Breast epithelium (tissue), 4 donors: ENCODE data around the gene SLC25A44. TPM values are rescaled to one million over a fixed set of nuclear protein-coding genes. Genes with fewer than 3 reads are reported as not detected.

ENCODE experiments used
- DNase-seq, 2 donors: peaks; one replicate each; pipeline ENCODE4 v3.0.0-alpha.2; 2019; ENCODE audit warnings: low spot score in 2 of 2
- H3K27ac ChIP-seq, 2 donors: fragments of 200-600 bp; sonication (generic) in 1 of 2; one replicate each; pipeline ENCODE4 v1.5.1; 2016 to 2019; ENCODE audit warnings: mild to moderate bottlenecking in 1 of 2
- H3K27me3 ChIP-seq, 2 donors: fragments of 200-600 bp; sonication (generic) in 1 of 2; one replicate each; pipeline versions ENCODE4 v1.5.1 to v1.6.0; 2017 to 2019; ENCODE audit warnings: control low read depth in 1 of 2, mild to moderate bottlenecking in 1 of 2
- H3K36me3 ChIP-seq: fragments of 200-600 bp; one replicate; pipeline ENCODE4 v1.5.1; 2019
- H3K4me1 ChIP-seq, 2 donors: fragments of 200-600 bp; sonication (generic); one replicate each; pipeline ENCODE4 v1.5.1; 2016 to 2019; ENCODE audit warnings: control low read depth in 1 of 2
- H3K4me3 ChIP-seq, 3 donors: fragments of 200-600 bp; sonication (generic); 1 replicate in 2 of 3; 2 replicates in 1 of 3; pipeline ENCODE4 v1.5.1; 2016 to 2019; ENCODE audit warnings: mild to moderate bottlenecking in 3 of 3, moderate library complexity in 2 of 3
- H3K9me3 ChIP-seq, 2 donors: fragments of 200-600 bp; sonication (generic) in 1 of 2; one replicate each; pipeline ENCODE4 v1.5.1; 2016 to 2019; ENCODE audit warnings: control low read depth in 1 of 2
- POLR2A ChIP-seq: fragments of 450-650 bp; IDR thresholded peaks from one replicate; pipeline ENCODE4 v1.6.1; 2016; ENCODE audit warnings: antibody characterized with exemption, mild to moderate bottlenecking, moderate library complexity
- POLR2AphosphoS5 ChIP-seq, 3 donors: sonication (generic); formaldehyde crosslinking; IDR thresholded peaks; one replicate each; pipeline ENCODE4 v1.6.1; 2017; ENCODE audit warnings: antibody characterized with exemption in 3 of 3
- intact Hi-C: fragments of 100-400 bp; cut with DNase I; formaldehyde crosslinking; loops from one replicate; pipeline ENCODE4 v1.15.1; 2023; ENCODE audit warnings: low total_unique reads
- total RNA-seq, 3 donors: library from RNA; depleted of rRNA; stranded (reverse); fragments of >200 nt; gene quantifications; one replicate each; pipeline ENCODE4 v1.1.0, GENCODE V29; 2016
- TF ChIP-seq, protein P1 (sequence below), 3 donors: fragments of 450-650 bp; IDR thresholded peaks; one replicate each; pipeline ENCODE4 v1.5.1; 2016 to 2017; ENCODE audit warnings: antibody characterized with exemption in 3 of 3, mild to moderate bottlenecking in 3 of 3, moderate library complexity in 3 of 3

The SLC25A44 gene
- total RNA-seq, 3 donors from 2014 or later, result 10.7 to 23.7 (median 13.8) TPM

DNA sequence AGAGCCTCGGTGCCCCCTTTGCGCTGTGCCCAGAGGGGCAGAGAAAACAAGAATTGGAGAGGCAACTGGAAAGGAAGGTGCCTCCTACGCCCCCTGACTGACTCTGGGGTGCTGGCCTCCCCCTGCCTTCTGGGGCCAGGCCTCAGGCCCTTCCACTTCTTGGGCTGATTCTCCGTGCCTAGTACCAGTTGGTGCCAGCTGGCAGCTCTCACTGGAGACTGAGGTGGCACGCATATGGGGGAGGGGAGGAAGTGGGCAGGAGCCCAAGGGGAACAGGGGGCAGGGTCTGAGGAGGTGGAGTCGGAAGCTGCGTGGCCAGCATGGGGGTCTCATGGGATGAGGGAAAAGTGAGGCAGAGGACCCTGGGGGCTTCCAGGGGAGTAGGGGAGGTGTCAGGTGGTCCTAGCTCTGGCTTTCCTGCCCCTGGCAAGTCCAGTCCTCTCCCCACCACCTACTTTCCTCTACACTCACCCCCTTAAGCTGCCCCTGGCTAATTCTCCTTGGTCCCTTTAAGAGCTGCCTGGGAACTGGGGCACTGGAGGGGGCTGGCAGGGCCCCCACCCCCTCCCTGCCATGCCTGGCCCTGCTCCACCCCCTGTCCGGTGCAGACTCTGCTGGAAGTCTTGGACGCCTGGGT, 47.0 kb upstream of the SLC25A44 start:
- H3K27me3 ChIP-seq, result no peaks in the 10 kb centered on the region
- H3K27ac ChIP-seq, result no peak overlapping the region
- intact Hi-C loops, result no loop called here
- peaks cover 8 to 11% of the 10 kb centered on the region in 2 donors for H3K4me1 ChIP-seq
- DNase-seq, result no peak
- H3K36me3 ChIP-seq, result no peaks in the 10 kb centered on the region
- peak overlapping the region in 1 of 3 donors; percentile 8 for H3K4me3 ChIP-seq
- H3K9me3 ChIP-seq, result no peaks in the 10 kb centered on the region
- TF ChIP-seq, protein P1, sequence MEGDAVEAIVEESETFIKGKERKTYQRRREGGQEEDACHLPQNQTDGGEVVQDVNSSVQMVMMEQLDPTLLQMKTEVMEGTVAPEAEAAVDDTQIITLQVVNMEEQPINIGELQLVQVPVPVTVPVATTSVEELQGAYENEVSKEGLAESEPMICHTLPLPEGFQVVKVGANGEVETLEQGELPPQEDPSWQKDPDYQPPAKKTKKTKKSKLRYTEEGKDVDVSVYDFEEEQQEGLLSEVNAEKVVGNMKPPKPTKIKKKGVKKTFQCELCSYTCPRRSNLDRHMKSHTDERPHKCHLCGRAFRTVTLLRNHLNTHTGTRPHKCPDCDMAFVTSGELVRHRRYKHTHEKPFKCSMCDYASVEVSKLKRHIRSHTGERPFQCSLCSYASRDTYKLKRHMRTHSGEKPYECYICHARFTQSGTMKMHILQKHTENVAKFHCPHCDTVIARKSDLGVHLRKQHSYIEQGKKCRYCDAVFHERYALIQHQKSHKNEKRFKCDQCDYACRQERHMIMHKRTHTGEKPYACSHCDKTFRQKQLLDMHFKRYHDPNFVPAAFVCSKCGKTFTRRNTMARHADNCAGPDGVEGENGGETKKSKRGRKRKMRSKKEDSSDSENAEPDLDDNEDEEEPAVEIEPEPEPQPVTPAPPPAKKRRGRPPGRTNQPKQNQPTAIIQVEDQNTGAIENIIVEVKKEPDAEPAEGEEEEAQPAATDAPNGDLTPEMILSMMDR (IDR thresholded peaks at IDR 0.05), result no peak
- no peak for TF ChIP-seq POLR2A
- no peak for TF ChIP-seq POLR2AphosphoS5 (IDR thresholded peaks at IDR 0.05)

DNA sequence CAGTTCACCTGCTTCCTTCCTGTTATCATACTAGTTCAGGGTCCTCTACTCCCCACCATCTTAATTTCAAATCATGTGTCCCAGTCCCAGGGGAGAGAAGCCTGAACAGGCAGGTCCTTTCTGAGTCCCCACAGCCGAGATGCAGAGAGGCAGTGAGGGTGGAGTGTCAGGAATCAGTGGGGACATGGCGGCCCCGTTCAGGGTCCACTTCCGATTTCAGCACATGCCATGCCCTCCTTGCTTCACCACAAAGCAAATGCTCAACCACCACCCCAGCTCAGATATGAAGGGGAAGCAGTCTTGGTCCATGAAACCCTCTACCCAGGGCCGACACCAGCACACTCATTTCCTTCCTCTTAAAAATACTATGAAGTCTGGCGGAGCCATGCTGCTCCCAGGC, 45.7 kb upstream of the SLC25A44 start:
- no peak overlapping the region for H3K4me3 ChIP-seq
- H3K27me3 ChIP-seq, result no peaks in the 10 kb centered on the region
- H3K36me3 ChIP-seq, result no peaks in the 10 kb centered on the region
- no peak overlapping the region for H3K27ac ChIP-seq
- TF ChIP-seq POLR2AphosphoS5 (IDR thresholded peaks at IDR 0.05), result no peak
- intact Hi-C loops, result no loop called here
- peaks cover 8 to 17% of the 10 kb centered on the region in 2 donors for H3K4me1 ChIP-seq
- no peaks in the 10 kb centered on the region for H3K9me3 ChIP-seq
- DNase-seq, result no peak

DNA sequence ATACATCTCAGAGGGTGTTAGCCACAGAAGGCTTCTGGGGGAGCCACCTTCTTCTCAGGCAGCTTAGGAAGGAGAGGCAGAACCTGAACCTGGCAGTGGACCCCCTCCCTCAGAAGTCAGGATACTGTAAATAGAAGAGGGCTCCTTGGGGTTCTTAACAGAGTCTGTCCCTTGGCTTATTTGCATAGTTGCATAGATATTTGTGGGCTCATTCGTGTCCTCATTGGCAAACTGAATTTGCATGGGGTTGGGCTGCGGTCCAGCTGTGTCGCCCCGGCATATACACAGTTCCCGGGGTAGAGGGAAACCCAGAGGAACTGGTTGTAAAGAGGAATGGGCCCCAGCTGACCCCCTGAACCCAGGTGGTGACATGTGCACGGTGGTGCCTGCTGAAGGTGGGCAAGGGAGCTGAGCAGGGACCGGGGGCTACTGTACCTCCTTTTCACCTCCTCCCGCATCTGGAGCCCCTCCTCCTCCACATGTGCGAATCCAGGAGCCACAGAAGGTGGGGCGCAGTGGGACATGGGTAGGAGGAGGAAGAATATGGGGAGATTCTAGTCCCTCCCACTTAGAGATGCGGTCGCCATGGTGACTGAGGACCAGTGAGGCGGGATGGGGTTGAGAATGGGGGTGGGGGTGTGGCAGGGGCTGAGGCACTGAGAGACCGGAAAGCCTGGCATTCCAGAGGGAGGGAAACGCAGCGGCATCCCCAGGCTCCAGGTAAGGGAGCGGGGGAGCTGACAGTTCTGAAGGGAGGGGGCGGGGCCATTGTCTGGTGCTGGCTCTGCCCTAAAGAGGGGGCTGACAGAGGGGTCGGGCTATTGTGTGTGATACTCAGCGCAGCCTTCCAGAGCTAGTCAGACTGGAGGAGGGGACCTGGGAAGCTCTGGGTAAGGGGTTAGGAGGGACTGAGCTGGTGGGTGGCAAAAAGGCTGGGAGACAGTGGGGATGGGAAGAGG, 44.3 kb upstream of the SLC25A44 start:
- DNase-seq, result no peak
- Histone ChIP-seq H3K27me3 (no peaks in the 10 kb centered on the region), H3K36me3 (no peaks in the 10 kb centered on the region), H3K4me3 (no peak overlapping the region), H3K9me3 (no peaks in the 10 kb centered on the region), H3K27ac (no peak overlapping the region), H3K4me1 (peaks cover 17% of the 10 kb centered on the region in 2 donors)
- intact Hi-C loops, result no loop called here
- TF ChIP-seq, protein P1 (IDR thresholded peaks at IDR 0.05), result no peak

DNA sequence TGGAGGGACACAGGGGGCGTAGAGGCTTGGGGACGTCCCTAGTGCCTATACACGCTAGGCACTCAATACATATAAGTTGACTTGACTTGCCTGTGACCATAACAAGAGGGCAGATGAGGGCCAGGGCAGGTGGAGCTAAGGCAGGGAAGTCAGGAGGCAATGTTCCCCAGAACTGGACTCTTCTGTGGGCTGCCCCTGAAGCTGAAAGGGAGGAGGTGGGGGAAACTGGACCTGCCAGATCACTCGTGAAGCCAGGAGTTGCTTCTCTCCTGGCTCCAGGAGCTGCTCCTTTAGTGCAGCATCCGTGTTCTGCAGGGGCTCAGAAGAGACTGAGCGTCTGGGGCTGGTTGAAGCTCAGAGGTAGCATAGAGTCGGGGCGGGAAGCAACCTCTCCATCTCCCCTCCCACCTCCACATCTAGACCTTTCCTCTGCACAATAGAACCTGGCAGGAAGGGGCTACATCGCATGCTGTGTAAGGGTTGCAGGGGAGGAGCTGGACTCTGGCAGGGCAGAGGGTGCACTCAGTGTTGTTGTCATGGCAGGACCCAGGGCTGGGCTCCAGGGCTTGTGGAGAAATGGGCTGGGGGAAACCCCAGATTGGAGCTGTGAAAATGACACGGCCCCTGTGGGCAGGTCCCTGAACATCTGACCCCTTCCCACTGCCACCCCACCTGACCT, 43.4 kb upstream of the SLC25A44 start:
- no peaks in the 10 kb centered on the region for H3K9me3 ChIP-seq
- H3K27me3 ChIP-seq, result no peaks in the 10 kb centered on the region
- no peak for DNase-seq
- peaks cover 17% of the 10 kb centered on the region in 2 donors for H3K4me1 ChIP-seq
- H3K4me3 ChIP-seq, result no peak overlapping the region
- H3K27ac ChIP-seq, result no peak overlapping the region
- TF ChIP-seq, protein P1 (IDR thresholded peaks at IDR 0.05), result no peak
- TF ChIP-seq POLR2AphosphoS5 (IDR thresholded peaks at IDR 0.05), result no peak
- TF ChIP-seq POLR2A, result no peak
- intact Hi-C loops, result no loop called here
- no peaks in the 10 kb centered on the region for H3K36me3 ChIP-seq

DNA sequence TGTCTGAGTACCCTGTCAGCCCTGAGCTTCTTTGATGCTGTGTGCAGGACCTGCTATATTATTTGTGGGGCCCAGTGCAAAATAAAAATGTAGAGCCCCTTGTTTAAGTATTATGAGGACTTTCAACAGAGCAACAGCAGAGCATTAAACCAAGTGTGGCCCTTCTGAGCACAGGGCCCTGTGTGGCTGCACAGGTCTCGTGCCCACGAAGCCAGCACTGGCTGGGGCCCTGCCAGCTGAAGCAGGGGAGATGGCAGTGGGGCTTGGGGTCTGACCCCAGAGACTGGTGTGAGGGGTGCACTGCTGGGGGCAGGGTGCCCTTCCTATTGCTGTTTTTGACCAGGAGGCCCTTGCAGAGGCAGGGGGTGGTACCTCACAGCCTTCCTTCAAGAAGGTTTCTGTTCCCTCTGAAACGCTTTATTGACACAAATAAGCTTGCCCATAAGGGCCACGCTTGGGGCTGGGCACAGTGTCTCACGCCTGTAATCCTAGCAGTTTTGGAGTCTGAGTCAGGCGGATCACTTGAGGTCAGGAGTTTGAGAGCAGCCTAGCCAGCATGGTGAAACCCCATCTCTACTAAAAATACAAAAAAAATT, 42.7 kb upstream of the SLC25A44 start:
- DNase-seq, result no peak
- no peak for TF ChIP-seq POLR2AphosphoS5 (IDR thresholded peaks at IDR 0.05)
- TF ChIP-seq, protein P1 (IDR thresholded peaks at IDR 0.05), result no peak
- no peak for TF ChIP-seq POLR2A
- H3K4me1 ChIP-seq, result peaks cover 15 to 17% of the 10 kb centered on the region in 2 donors
- H3K9me3 ChIP-seq, result no peaks in the 10 kb centered on the region
- intact Hi-C loops, result no loop called here
- H3K27me3 ChIP-seq, result no peaks in the 10 kb centered on the region
- no peaks in the 10 kb centered on the region for H3K36me3 ChIP-seq
- H3K27ac ChIP-seq, result no peak overlapping the region
- no peak overlapping the region for H3K4me3 ChIP-seq
